Measurements from ENCODE around the gene ITIH1.

ITIH1 gene

GRCh38 chr3:52791366-52791765 lies 14.0 kb downstream of the ITIH1 start:
- no peak for DNase-seq

GRCh38 chr3:52791928-52792327 lies 14.5 kb downstream of the ITIH1 start:
- no peak for DNase-seq

GRCh38 chr3:52792413-52792812 lies 15.0 kb downstream of the ITIH1 start:
- DNase-seq, result no peak

- DNase-seq, result no peak
Measured at GRCh38 chr3:52792961-52793695, 15.7 kb downstream of the ITIH1 start.

- DNase-seq, result no peak
Measured at GRCh38 chr3:52793702-52794611, 16.6 kb downstream of the ITIH1 start.

GRCh38 chr3:52794612-52795099 lies 17.3 kb downstream of the ITIH1 start, which contains the start of gene ITIH3:
TSS of gene ITIH3 (plus strand) at chr3:52794796. CDS start at chr3:52794804, 8 bp downstream.
- DNase-seq, result no peak

- no peak for DNase-seq
Measured at GRCh38 chr3:52795298-52795900, 18.0 kb downstream of the ITIH1 start.

GRCh38 chr3:52796411-52796810 lies 19.0 kb downstream of the ITIH1 start:
- no peak for DNase-seq

- no peak for DNase-seq
Measured at GRCh38 chr3:52798376-52798977, 21.1 kb downstream of the ITIH1 start.

- no peak for DNase-seq
Measured at GRCh38 chr3:52798978-52799476, 21.6 kb downstream of the ITIH1 start.

- no peak for DNase-seq
Measured at GRCh38 chr3:52800079-52800478, 22.7 kb downstream of the ITIH1 start.

- DNase-seq, result no peak
Measured at GRCh38 chr3:52801839-52802238, 24.4 kb downstream of the ITIH1 start.

- no peak for DNase-seq
Measured at GRCh38 chr3:52805270-52806039, 28.1 kb downstream of the ITIH1 start.

- DNase-seq, result no peak
Measured at GRCh38 chr3:52809149-52809548, 31.8 kb downstream of the ITIH1 start.

- DNase-seq, result no peak
Measured at GRCh38 chr3:52809662-52810377, 32.4 kb downstream of the ITIH1 start.

GRCh38 chr3:52810923-52811322 lies 33.5 kb downstream of the ITIH1 start:
- no peak for DNase-seq

GRCh38 chr3:52811452-52812011 lies 34.1 kb downstream of the ITIH1 start:
- no peak for DNase-seq

GRCh38 chr3:52813810-52814209 lies 36.4 kb downstream of the ITIH1 start:
- DNase-seq, result no peak

GRCh38 chr3:52816199-52816598 lies 38.8 kb downstream of the ITIH1 start:
- DNase-seq, result no peak

GRCh38 chr3:52816654-52817053 lies 39.3 kb downstream of the ITIH1 start:
- no peak for DNase-seq

GRCh38 chr3:52817221-52817620 lies 39.8 kb downstream of the ITIH1 start:
- DNase-seq, result no peak
